ENCODE measurements around the gene TBX5.

Gene TBX5

GRCh38 chr12:114408886-114409851, 3.2 kb upstream of the TBX5 start:
- DNase-seq = no peak
- intact Hi-C loops (cut with DNase I) = loop anchor here (10.0 kb wide), 1 partner anchor 276 kb away; the partner anchor contains the start of gene TBX3

GRCh38 chr12:114408471-114408885, 2.5 kb upstream of the TBX5 start:
- intact Hi-C loops (cut with DNase I) = loop anchor here (10.0 kb wide), 1 partner anchor 276 kb away; the partner anchor contains the start of gene TBX3
- DNase-seq = no peak

GRCh38 chr12:114407842-114408411, 2.0 kb upstream of the TBX5 start:
- no peak for DNase-seq
- intact Hi-C loops (cut with DNase I) = loop anchor here (10.0 kb wide), 1 partner anchor 277 kb away; the partner anchor contains the start of gene TBX3

DNA sequence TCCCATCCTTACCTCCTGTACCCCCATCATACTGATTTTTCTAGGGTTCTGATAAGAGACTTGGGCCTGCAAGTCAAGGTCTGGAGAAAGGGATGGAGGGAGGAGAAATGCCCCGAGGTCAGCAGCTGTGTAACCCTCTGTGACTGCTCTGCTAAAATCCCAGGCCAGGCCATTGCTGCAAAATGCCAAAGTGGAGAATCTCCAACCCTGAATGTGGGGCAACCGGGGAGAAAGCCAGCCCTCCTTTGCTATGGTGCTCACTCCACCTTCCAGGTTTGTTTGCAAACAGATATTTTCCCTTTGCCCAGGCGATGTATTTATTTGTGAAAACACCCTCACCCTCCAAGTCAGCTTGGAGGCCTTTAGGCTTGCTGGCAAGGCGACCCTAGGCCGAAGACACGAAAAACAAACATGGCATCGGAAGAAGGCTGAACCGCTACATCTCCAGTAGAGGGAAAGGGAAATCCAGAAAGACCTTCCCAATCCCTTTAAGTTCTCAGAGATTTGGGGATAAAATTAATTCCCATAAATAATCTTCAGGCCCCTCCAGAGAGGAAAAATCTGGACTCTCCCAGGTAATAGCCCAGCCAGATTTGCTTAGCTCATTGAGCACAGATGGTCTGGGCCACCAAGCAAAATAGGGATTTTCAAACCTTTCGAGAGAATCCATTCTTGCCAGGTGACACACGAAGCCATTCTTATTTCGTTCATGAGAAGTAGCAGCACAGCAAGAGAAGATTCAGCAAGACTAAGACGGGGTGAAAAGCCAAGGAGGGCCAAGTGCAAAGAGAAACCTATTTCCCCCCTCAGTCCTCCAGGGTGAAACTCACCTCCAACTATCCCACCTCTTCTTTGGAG, 1.3 kb upstream of the TBX5 start:
- intact Hi-C loops (cut with DNase I) = loop anchor here (10.0 kb wide), 1 partner anchor 278 kb away; the partner anchor contains the start of gene TBX3
- DNase-seq = no peak

DNA sequence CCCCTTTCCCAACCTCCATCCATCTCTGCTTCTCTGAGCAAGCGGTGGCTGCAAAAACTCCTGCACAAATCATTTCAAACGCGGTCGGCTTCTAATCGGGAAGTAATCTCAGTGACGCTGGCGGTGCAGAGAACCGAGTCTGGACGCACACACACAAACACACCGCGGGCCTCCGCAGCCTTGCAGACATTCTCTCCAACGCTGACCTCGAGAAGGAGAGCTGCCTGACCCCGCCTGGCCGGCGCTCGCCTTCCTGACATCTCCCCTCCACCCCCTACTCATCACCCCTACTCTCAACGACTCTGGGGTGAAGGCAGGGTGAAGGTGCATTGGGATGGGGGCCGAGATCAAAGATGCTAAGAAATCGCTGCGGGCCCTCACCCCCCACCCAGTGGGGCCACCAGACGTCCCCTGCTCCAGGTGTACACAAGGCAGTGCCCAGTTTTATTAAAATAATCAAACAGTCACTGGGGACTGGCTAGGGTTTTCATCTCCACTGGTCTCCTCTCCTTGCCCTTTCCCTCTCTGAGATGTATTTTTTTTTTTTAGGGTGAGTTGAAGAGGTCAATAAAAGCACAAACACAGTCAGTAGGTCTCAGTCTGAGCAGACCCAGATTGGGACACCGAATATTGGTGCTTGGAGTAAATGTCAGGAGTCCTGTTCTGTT, 506 bp upstream of the TBX5 start:
- intact Hi-C loops (cut with DNase I) = loop anchor here (10.0 kb wide), 1 partner anchor 278 kb away; the partner anchor contains the start of gene TBX3
- no peak for DNase-seq

GRCh38 chr12:114404926-114405518, 922 bp downstream of the TBX5 start:
- intact Hi-C loops (cut with DNase I) = loop anchor here (10.0 kb wide), 1 partner anchor 280 kb away; the partner anchor contains the start of gene TBX3
- no peak for DNase-seq

DNA sequence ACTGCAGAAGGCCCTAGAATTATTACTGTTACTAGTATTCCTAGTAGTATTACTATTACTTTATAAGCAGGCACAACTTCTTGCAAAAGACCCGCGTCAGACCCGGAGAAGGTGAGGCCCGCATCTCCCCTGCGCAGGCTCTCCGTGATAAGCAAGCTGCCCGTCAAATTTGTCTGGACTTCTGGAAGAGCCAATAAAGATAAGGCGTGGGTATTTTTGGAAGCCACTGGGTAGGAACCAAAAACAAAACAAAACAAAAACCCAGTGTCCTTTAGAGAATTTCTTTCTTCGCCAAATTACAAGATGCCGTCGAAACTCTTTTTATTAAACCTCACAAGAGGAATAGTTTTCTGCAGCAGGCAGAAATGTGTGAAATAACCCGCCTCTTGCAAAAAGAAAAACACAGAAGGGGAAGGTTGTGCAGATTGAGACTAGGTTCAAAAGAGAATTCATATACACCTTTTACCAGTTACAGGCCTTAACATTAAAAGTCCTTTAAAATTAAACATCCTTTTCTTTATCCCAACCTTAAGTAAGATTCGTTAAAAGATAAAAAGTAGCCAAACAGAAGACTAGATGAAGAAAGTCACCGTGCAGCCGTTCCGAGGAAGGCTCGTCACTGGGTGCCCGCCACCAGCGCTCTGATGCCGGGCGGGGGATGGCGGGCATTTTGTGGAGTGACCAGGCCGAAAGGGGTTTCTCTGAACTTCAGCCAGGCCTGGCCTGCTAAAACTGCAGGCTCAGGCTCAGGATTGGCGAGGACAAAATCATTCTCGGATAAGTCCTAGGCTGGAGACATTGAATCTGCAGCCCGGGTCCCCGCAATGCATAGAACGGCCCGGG, 1.6 kb downstream of the TBX5 start:
- intact Hi-C loops (cut with DNase I) = loop anchor here (10.0 kb wide), 1 partner anchor 280 kb away; the partner anchor contains the start of gene TBX3
- no peak for DNase-seq

GRCh38 chr12:114403690-114404066, 2.3 kb downstream of the TBX5 start:
- DNase-seq = no peak
- intact Hi-C loops (cut with DNase I) = loop anchor here (10.0 kb wide), 1 partner anchor 281 kb away; the partner anchor contains the start of gene TBX3

DNA sequence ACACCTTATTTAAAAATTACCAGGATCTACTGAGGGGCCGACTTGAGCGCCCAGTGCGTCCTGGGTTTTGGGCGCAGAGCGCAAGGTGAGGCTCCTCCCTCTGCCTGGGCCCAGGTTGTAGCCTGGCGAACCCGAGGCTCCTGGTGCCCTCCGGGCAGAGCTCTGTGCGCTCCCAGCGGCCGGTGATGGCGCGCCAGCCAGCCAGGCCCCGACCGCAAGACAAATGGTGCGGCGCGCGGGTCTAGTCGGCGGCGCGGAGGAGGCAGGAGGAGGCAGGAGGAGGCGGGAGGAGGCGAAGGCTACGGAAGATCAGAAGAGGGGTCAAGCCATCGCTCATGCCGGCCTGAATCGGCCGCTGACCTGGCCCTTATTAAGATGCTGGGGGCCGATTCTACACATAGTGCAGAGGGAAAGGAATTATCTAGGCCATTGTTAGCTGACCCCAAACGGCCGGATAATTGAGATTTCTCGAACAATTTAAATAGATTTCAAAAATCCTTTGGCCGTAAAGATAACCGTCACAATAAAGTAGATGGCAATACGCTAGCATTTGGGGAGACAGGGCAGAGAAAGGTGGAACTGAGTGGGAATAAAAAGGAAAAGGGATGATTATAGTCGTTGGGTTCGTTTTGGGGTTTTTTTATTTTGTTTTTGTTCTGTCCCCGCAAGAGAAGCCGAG, 2.8 kb downstream of the TBX5 start:
- intact Hi-C loops (cut with DNase I) = loop anchor here (10.0 kb wide), 1 partner anchor 282 kb away; the partner anchor contains the start of gene TBX3
- DNase-seq = peak in 2 of 42 donors; percentile 12 to 25

DNA sequence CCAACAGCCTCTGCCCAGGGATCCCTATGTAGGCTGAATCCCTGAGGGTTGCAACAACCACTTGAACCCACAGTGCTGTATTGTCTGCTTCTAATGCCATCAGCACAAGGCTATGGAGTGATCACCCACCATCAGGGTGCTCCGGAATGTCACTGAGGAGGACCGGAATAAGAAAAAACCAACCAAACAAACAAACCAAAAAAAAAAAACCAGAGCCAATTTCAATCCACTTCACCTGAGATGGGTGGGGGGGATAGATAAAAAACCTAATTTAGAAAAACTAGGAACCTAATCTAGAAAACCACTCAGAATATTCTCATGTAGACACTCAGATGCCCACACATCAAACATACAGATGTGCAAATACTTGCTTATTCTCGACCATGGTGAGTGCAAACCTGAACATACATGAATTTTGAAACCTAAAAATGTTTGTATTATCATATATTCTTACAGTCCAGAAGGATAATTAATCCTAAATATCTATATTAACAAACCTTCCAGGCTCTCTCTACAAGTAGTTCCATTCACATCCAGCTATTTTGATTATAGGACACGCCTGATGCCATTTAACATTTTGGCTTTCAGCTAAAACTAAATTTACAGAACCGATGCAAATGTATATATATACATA, 3.7 kb downstream of the TBX5 start:
- intact Hi-C loops (cut with DNase I) = loop anchor here (10.0 kb wide), 1 partner anchor 283 kb away; the partner anchor contains the start of gene TBX3
- DNase-seq = no peak

DNA sequence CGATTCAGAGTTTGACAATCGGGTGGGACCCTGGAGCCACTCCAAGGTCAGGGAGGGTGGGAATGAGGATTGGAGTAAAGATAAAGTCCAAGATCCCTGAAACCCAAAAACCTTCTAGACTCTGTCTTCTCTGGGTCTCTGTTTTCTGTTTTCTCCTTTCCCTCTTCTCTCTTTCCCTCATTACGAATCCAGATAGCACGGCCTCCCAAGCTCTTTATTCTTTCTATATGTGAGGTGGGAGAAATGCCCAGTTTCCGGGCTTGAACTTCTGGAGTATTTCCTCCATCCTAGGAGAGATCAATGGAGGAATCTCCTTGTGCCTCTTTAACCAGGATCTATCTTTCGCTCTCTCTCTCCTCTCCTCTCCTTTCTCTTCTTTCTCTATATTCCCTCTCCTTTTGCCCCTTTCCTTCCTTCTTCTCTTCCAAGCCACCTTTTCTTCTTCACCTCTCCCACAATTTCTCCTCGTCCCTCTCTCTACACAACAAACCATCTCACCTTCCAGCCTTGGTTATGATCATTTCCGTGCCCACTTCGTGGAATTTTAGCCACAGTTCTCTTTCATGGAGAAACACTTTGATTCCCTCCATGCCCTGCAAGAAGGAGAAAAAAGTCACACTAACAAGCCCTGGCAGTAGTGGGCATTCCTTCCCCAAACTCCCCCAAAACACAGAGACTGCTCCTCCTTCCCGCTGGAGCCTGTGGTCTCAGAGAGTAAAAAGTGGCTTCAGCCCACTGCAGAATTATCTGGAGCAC, 4.4 kb downstream of the TBX5 start:
- DNase-seq = no peak
- intact Hi-C loops (cut with DNase I) = loop anchor here (10.0 kb wide), 1 partner anchor 283 kb away; the partner anchor contains the start of gene TBX3

DNA sequence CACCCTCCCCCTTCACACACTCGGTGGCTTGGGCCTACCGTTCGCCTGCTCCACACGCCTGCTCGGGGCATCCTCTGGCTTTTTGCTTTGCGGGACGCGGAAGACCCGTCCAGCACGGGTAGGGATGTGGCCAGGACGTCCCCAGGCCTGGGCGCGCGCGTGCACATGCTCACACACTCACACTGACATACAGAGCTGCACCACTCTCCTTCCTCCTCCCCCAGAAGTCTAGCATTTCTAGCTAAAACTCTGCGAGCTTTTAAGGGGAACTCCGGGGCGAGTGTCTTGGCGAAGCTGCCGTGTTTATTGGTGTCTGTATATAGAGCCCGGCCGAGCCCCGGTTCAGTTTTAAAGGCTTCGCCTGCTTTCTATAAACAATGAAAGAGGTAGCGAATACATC, 5.0 kb downstream of the TBX5 start:
- intact Hi-C loops (cut with DNase I) = loop anchor here (10.0 kb wide), 1 partner anchor 284 kb away; the partner anchor contains the start of gene TBX3

DNA sequence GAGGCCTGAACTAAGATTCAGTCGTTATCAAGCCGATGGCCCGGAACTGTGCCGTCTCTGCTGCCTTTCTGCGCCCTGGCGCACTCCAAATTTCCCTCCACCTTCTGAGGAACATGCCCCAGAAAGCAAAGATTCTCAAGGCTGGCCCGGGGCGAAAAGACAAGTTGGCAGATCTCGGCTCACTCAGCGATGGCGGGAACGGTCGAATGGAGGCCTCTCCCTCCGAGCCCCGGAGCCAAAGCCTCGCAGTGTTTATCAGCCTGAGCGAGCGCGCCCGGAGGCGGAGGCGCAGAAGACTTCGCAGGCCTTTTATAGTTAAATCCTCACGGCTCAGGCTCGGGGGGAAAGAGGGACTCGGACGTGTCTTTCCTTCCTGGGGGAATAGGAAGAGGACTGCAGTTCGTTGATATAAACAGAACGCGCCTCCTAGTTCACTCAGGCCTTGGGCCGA, 5.6 kb downstream of the TBX5 start:
- intact Hi-C loops (cut with DNase I) = loop anchor here (10.0 kb wide), 1 partner anchor 284 kb away; the partner anchor contains the start of gene TBX3
- DNase-seq = no peak

More for the DNA sequence above, 5.0 kb downstream of the TBX5 start:
- no peak for DNase-seq

DNA sequence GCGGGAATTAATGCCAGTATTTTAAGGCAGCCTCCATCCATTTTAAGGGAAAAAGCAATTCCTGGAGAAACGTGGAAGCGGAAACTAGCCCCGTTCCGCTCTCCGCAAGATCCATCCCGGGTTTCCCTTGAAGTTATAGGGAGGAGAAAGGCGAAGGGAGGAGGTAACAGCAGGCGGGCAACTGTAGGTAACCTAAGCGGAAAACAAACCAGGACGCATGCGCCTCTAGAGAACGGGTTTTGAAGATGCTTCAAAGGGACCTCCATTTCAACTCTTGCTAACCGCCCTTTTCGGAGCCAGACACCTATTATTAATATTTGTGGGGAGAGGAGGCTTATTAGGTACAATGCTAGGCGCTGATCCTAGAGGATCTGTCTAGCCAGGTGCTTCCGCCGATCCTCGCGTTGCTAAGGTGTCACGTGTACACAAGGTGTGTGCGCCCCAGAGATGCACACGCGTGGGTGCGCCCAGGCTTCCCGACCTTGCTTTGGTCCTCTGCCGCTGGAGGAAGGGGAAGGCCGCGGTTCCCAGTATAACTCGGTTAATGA, 6.2 kb downstream of the TBX5 start:
- DNase-seq = no peak
- intact Hi-C loops (cut with DNase I) = loop anchor here (10.0 kb wide), 1 partner anchor 285 kb away; the partner anchor contains the start of gene TBX3

Data from head of caudate nucleus (tissue), 42 donors.